HepG2 (cell line): Measurements from ENCODE around the gene CAPN15. TPM values are rescaled to one million over a fixed set of nuclear protein-coding genes. Genes with fewer than 3 reads are reported as not detected.
A peak's percentile ranks its signal among the peaks of the same experiment; 100 is the strongest.

Experiments used
- HES4 ChIP-seq: sonication (generic); formaldehyde crosslinking; IDR thresholded peaks from 2 replicates; pipeline ENCODE4 v1.9.0; 2021; ENCODE audit warnings: mild to moderate bottlenecking, missing genetic modification reagents, borderline replicate concordance
- KAT2B ChIP-seq: fragments of 150-350 bp; IDR thresholded peaks from 2 replicates; pipeline ENCODE4 v1.6.1; 2014; ENCODE audit warnings: low read depth, low read length, borderline replicate concordance
- KMT2A ChIP-seq: sonication (generic); formaldehyde crosslinking; IDR thresholded peaks from 2 replicates; pipeline ENCODE4 v1.4.0; 2020; ENCODE audit warnings: missing genetic modification reagents
- SKIL ChIP-seq: sonication (generic); formaldehyde crosslinking; IDR thresholded peaks from 2 replicates; pipeline ENCODE4 v1.8.0; 2022; ENCODE audit warnings: missing genetic modification reagents, mild to moderate bottlenecking, moderate library complexity, borderline replicate concordance
- SMAD3 ChIP-seq: sonication (generic); formaldehyde crosslinking; IDR thresholded peaks from 2 replicates; pipeline ENCODE4 v1.4.0; 2020; ENCODE audit warnings: missing genetic modification reagents
- TERF1 ChIP-seq: sonication (generic); formaldehyde crosslinking; IDR thresholded peaks from 2 replicates; pipeline ENCODE4 v1.8.0; 2022; ENCODE audit warnings: mild to moderate bottlenecking, missing genetic modification reagents, moderate library complexity
- ZBTB1 ChIP-seq: sonication (generic); formaldehyde crosslinking; IDR thresholded peaks from 2 replicates; pipeline ENCODE4 v1.4.0; 2020; ENCODE audit warnings: missing genetic modification reagents, borderline replicate concordance
- ZHX1 ChIP-seq: sonication (generic); formaldehyde crosslinking; IDR thresholded peaks from 2 replicates; pipeline ENCODE4 v1.8.1; 2022; ENCODE audit warnings: low read depth, mild to moderate bottlenecking, missing genetic modification reagents
- ZNF557 ChIP-seq: sonication (generic); formaldehyde crosslinking; IDR thresholded peaks from 2 replicates; pipeline ENCODE4 v1.4.0; 2020; ENCODE audit warnings: missing genetic modification reagents
- ZNF562 ChIP-seq: sonication (generic); formaldehyde crosslinking; IDR thresholded peaks from 2 replicates; pipeline ENCODE4 v1.8.0; 2022; ENCODE audit warnings: missing genetic modification reagents, borderline replicate concordance
- ZNF678 ChIP-seq: sonication (generic); formaldehyde crosslinking; IDR thresholded peaks from 2 replicates; pipeline ENCODE4 v1.4.0; 2020; ENCODE audit warnings: mild to moderate bottlenecking, missing genetic modification reagents
- ZSCAN20 ChIP-seq: sonication (generic); formaldehyde crosslinking; IDR thresholded peaks from 2 replicates; pipeline ENCODE4 v1.4.0; 2020; ENCODE audit warnings: missing genetic modification reagents, mild to moderate bottlenecking, borderline replicate concordance
- ZXDC ChIP-seq: sonication (generic); formaldehyde crosslinking; IDR thresholded peaks from 2 replicates; pipeline ENCODE4 v1.5.0; 2020; ENCODE audit warnings: mild to moderate bottlenecking, missing genetic modification reagents
- polyA plus RNA-seq, 8 experiments: library from polyadenylated mRNA; depleted of rRNA in 3 of 8; stranded (reverse) in 7 of 8; unstranded in 1 of 8; fragments of >200 nt; fragmentation: Illumina TruSeq in 4 of 8; extraction: Trizol in 4 of 8; gene quantifications; 2 replicates each; pipeline versions ENCODE4 v1.2.1 to v1.2.3, GENCODE V29; 2011 to 2016; ENCODE audit warnings: low read depth in 4 of 8, missing spikeins in 1 of 8, mixed read lengths in 1 of 8; ENCODE audit not compliant: insufficient read depth in 1 of 8
- total RNA-seq, 5 experiments: library from RNA; depleted of rRNA; stranded (reverse); fragments of >200 nt; fragmentation: Illumina TruSeq; extraction: Trizol; gene quantifications; 2 replicates each; pipeline ENCODE4 v1.2.3, GENCODE V29; 2016; ENCODE audit warnings: low read depth in 1 of 5
- TF ChIP-seq, protein P1 (sequence below): sonication (generic); formaldehyde crosslinking; IDR thresholded peaks from 2 replicates; pipeline ENCODE4 v1.9.0; 2022; ENCODE audit warnings: low read depth, missing genetic modification reagents
- TF ChIP-seq, protein P2 (sequence below): sonication (generic); formaldehyde crosslinking; IDR thresholded peaks from 2 replicates; pipeline ENCODE4 v1.4.0; 2020; ENCODE audit warnings: missing genetic modification reagents

Gene CAPN15
- total and polyA plus RNA-seq, 2 of the 13 experiments (the other 11 are each of a cell fraction or from before 2014, with no cell fraction given): 14.9 to 24.5 TPM

DNA sequence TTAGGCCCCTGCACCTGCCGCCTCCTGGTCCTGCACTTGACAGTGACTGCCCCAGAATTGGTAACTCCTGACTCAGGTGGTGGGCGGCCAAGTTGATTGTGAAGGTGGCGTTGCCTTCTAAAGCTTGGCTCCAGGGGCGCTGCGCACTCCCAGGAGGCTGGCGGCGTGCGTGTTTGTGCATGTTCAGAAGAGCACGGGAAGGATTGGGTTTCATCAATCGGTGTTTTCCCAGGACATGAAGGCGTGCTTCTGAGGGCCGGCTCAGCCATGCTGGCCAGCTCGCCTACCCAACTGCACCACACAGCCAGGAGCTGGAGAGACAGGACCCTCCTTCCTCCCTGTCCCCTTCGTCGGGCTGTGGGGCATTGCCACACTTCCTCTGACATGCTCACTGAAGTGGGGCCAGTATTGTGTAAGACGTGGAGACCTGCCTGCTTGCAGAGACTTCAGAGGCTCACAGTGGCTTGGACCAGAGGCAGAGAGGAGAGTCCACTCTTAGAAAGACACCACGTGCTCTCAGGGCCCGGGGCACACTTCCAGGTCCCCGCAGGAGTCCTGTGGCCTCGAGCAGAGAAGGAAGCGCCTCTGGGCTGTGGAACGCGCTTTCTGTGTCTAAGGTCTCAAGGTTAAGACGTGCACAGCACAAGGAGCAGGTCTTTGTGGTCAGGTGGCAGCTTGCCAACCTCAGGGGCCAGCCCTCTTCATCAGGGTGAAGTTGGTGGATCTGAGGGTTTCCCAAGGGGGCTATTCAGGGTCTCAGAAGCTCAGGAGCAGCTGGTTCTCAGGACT is 65.2 kb downstream of the CAPN15 start (continued):
- no peak for TF ChIP-seq ZNF557 (CRISPR knock-in tag)
- TF ChIP-seq ZNF678: no peak
- no peak for TF ChIP-seq SKIL
- TF ChIP-seq, protein P1, sequence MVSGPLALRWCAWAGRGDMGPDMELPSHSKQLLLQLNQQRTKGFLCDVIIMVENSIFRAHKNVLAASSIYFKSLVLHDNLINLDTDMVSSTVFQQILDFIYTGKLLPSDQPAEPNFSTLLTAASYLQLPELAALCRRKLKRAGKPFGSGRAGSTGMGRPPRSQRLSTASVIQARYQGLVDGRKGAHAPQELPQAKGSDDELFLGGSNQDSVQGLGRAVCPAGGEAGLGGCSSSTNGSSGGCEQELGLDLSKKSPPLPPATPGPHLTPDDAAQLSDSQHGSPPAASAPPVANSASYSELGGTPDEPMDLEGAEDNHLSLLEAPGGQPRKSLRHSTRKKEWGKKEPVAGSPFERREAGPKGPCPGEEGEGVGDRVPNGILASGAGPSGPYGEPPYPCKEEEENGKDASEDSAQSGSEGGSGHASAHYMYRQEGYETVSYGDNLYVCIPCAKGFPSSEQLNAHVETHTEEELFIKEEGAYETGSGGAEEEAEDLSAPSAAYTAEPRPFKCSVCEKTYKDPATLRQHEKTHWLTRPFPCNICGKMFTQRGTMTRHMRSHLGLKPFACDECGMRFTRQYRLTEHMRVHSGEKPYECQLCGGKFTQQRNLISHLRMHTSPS (CRISPR knock-in tag): no peak
- TF ChIP-seq, protein P2, sequence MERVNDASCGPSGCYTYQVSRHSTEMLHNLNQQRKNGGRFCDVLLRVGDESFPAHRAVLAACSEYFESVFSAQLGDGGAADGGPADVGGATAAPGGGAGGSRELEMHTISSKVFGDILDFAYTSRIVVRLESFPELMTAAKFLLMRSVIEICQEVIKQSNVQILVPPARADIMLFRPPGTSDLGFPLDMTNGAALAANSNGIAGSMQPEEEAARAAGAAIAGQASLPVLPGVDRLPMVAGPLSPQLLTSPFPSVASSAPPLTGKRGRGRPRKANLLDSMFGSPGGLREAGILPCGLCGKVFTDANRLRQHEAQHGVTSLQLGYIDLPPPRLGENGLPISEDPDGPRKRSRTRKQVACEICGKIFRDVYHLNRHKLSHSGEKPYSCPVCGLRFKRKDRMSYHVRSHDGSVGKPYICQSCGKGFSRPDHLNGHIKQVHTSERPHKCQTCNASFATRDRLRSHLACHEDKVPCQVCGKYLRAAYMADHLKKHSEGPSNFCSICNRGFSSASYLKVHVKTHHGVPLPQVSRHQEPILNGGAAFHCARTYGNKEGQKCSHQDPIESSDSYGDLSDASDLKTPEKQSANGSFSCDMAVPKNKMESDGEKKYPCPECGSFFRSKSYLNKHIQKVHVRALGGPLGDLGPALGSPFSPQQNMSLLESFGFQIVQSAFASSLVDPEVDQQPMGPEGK (CRISPR knock-in tag): no peak
- TF ChIP-seq HES4 (CRISPR knock-in tag): peak; percentile 44; the same call in 1 of the 2 replicates
- TF ChIP-seq ZBTB1 (CRISPR knock-in tag): no peak
- no peak for TF ChIP-seq TERF1 (CRISPR knock-in tag)
- no peak for TF ChIP-seq ZXDC (CRISPR knock-in tag)
- no peak for TF ChIP-seq ZSCAN20 (CRISPR knock-in tag)
- TF ChIP-seq ZHX1 (CRISPR knock-in tag): 0 out of 2 replicates have a peak, but pooled peaks have one; percentile 38
- no peak for TF ChIP-seq ZNF562 (CRISPR knock-in tag)
- no peak for TF ChIP-seq KMT2A
- TF ChIP-seq SMAD3 (CRISPR knock-in tag): no peak
- TF ChIP-seq KAT2B: no peak
